ENCODE results near the gene RBPMS2. TPM values are rescaled to one million over a fixed set of nuclear protein-coding genes. Genes with fewer than 3 reads are reported as not detected.
"Not testable (repeated sequence)": the region's sequence is repeated elsewhere in the genome, so short reads cannot be mapped to it uniquely, and the experiment has no call there.

RBPMS2 gene
- total RNA-seq, 2 donors from 2014 or later = not detected

GRCh38 chr15:64746356-64746755, 29.0 kb downstream of the RBPMS2 start:
- peak overlapping the region in 1 of 2 donors; percentile 42 for H3K27ac Mint-ChIP-seq
- H3K9me3 Mint-ChIP-seq = no peaks in the 10 kb centered on the region
- DNase-seq (ENCODE audit: low spot score in 2 of 2) (no peak), ATAC-seq (no peak)
- no peaks in the 10 kb centered on the region for H3K36me3 Mint-ChIP-seq

- Mint-ChIP-seq H3K9me3 (no peaks in the 10 kb centered on the region), H3K27ac (no peak overlapping the region), H3K36me3 (no peaks in the 10 kb centered on the region)
- ATAC-seq = no peak
- no peak for DNase-seq (ENCODE audit: low spot score in 2 of 2)
Observed at GRCh38 chr15:64743691-64744090, 31.7 kb downstream of the RBPMS2 start.

GRCh38 chr15:64742921-64743320, 32.5 kb downstream of the RBPMS2 start:
- no peaks in the 10 kb centered on the region for H3K36me3 Mint-ChIP-seq
- H3K27ac Mint-ChIP-seq = no peak overlapping the region
- H3K9me3 Mint-ChIP-seq = no peaks in the 10 kb centered on the region
- DNase-seq (ENCODE audit: low spot score in 2 of 2) = no peak
- ATAC-seq = no peak

GRCh38 chr15:64742385-64742784, 33.0 kb downstream of the RBPMS2 start:
- H3K9me3 Mint-ChIP-seq = no peaks in the 10 kb centered on the region
- H3K27ac Mint-ChIP-seq = no peak overlapping the region
- ATAC-seq (no peak), DNase-seq (ENCODE audit: low spot score in 2 of 2) (no peak)
- H3K36me3 Mint-ChIP-seq = no peaks in the 10 kb centered on the region

- not testable (repeated sequence) for H3K27ac Mint-ChIP-seq; H3K9me3 Mint-ChIP-seq; H3K36me3 Mint-ChIP-seq; DNase-seq (ENCODE audit: low spot score in 2 of 2); ATAC-seq
Observed at GRCh38 chr15:64741708-64742107, 33.7 kb downstream of the RBPMS2 start.

- H3K27ac Mint-ChIP-seq = peak overlapping the region in 1 of 2 donors; percentile 24
- ATAC-seq = no peak
- no peaks in the 10 kb centered on the region for H3K9me3 Mint-ChIP-seq
- H3K36me3 Mint-ChIP-seq = no peaks in the 10 kb centered on the region
- no peak for DNase-seq (ENCODE audit: low spot score in 2 of 2)
Observed at GRCh38 chr15:64740311-64741170, 34.8 kb downstream of the RBPMS2 start.

- H3K36me3 Mint-ChIP-seq = no peaks in the 10 kb centered on the region
- H3K27ac Mint-ChIP-seq = no peak overlapping the region
- ATAC-seq = no peak
- no peaks in the 10 kb centered on the region for H3K9me3 Mint-ChIP-seq
- no peak for DNase-seq (ENCODE audit: low spot score in 2 of 2)
Observed at GRCh38 chr15:64739577-64740143, 35.7 kb downstream of the RBPMS2 start.

- DNase-seq (ENCODE audit: low spot score in 2 of 2) (no peak), ATAC-seq (no peak)
- H3K36me3 Mint-ChIP-seq = no peaks in the 10 kb centered on the region
- no peaks in the 10 kb centered on the region for H3K9me3 Mint-ChIP-seq
- no peak overlapping the region for H3K27ac Mint-ChIP-seq
Observed at GRCh38 chr15:64739156-64739555, 36.2 kb downstream of the RBPMS2 start.

GRCh38 chr15:64738226-64739095, 36.9 kb downstream of the RBPMS2 start:
- DNase-seq (ENCODE audit: low spot score in 2 of 2) = no peak
- ATAC-seq = no peak
- Mint-ChIP-seq H3K36me3 (no peaks in the 10 kb centered on the region), H3K9me3 (no peaks in the 10 kb centered on the region), H3K27ac (no peak overlapping the region)

- Mint-ChIP-seq H3K9me3 (no peaks in the 10 kb centered on the region), H3K27ac (no peak overlapping the region), H3K36me3 (no peaks in the 10 kb centered on the region)
- DNase-seq (ENCODE audit: low spot score in 2 of 2) = no peak
- no peak for ATAC-seq
Observed at GRCh38 chr15:64732156-64732860, 43.1 kb downstream of the RBPMS2 start.

GRCh38 chr15:64731805-64732151, 43.6 kb downstream of the RBPMS2 start:
- no peaks in the 10 kb centered on the region for H3K36me3 Mint-ChIP-seq
- no peaks in the 10 kb centered on the region for H3K9me3 Mint-ChIP-seq
- DNase-seq (ENCODE audit: low spot score in 2 of 2) (no peak), ATAC-seq (no peak)
- peak overlapping the region in 1 of 2 donors; percentile 36 for H3K27ac Mint-ChIP-seq

GRCh38 chr15:64731012-64731804, 44.2 kb downstream of the RBPMS2 start:
- Mint-ChIP-seq H3K9me3 (no peaks in the 10 kb centered on the region), H3K36me3 (no peaks in the 10 kb centered on the region), H3K27ac (peak overlapping the region; percentile 36 to 45)
- DNase-seq (ENCODE audit: low spot score in 2 of 2) (peak; percentile 79 to 91), ATAC-seq (peak; percentile 87)

GRCh38 chr15:64730151-64730550, 45.2 kb downstream of the RBPMS2 start:
- H3K9me3 Mint-ChIP-seq = no peaks in the 10 kb centered on the region
- no peak for DNase-seq (ENCODE audit: low spot score in 2 of 2)
- no peaks in the 10 kb centered on the region for H3K36me3 Mint-ChIP-seq
- no peak for ATAC-seq
- H3K27ac Mint-ChIP-seq = no peak overlapping the region

GRCh38 chr15:64720188-64720587, 55.2 kb downstream of the RBPMS2 start:
- ATAC-seq = no peak
- Mint-ChIP-seq H3K9me3 (no peaks in the 10 kb centered on the region), H3K27ac (peak overlapping the region in 1 of 2 donors; percentile 23), H3K36me3 (no peaks in the 10 kb centered on the region)
- DNase-seq (ENCODE audit: low spot score in 2 of 2) = no peak

- ATAC-seq = peak in 1 of 2 donors; percentile 55
Observed at GRCh38 chr15:64717735-64718495, 57.5 kb downstream of the RBPMS2 start.

More at GRCh38 chr15:64717735-64718495, 57.5 kb downstream of the RBPMS2 start:
- no peaks in the 10 kb centered on the region for H3K9me3 Mint-ChIP-seq
- no peak for DNase-seq (ENCODE audit: low spot score in 2 of 2)
- no peaks in the 10 kb centered on the region for H3K36me3 Mint-ChIP-seq
- H3K27ac Mint-ChIP-seq = peak overlapping the region in 1 of 2 donors; percentile 72
